HG03442 (cell line): Measurements from ENCODE around the gene OXLD1.
"Not testable (repeated sequence)": the region's sequence is repeated elsewhere in the genome, so short reads cannot be mapped to it uniquely, and the experiment has no call there.

Experiments
- ATAC-seq: cut with Tn5 transposase; IDR thresholded peaks from one replicate; pipeline ENCODE4 v1.9.1; 2021; ENCODE audit warnings: mild to moderate bottlenecking, moderate library complexity; ENCODE audit not compliant: unreplicated experiment

The OXLD1 gene

GRCh38 chr17:81683584-81684441 lies 17.4 kb upstream of the OXLD1 start, which contains the start of the genes ARL16 and HGS:
TSS of gene ARL16 (minus strand) at chr17:81683797. CDS start at chr17:81683753, 44 bp downstream.
TSS of gene HGS (plus strand) at chr17:81684011. CDS start at chr17:81684067, 56 bp downstream.
- peak; percentile 92 for ATAC-seq

GRCh38 chr17:81683208-81683583 lies 16.8 kb upstream of the OXLD1 start:
- peak; percentile 1 for ATAC-seq

- no peak for ATAC-seq
Measured at GRCh38 chr17:81682565-81683207, 16.3 kb upstream of the OXLD1 start.

- ATAC-seq: no peak
Measured at GRCh38 chr17:81681672-81682071, 15.3 kb upstream of the OXLD1 start.

- no peak for ATAC-seq
Measured at GRCh38 chr17:81680150-81680549, 13.7 kb upstream of the OXLD1 start.

GRCh38 chr17:81676906-81677305 lies 10.5 kb upstream of the OXLD1 start:
- no peak for ATAC-seq

- ATAC-seq: not testable (repeated sequence)
Measured at GRCh38 chr17:81675515-81676221, 9.3 kb upstream of the OXLD1 start.

- ATAC-seq: no peak
Measured at GRCh38 chr17:81673561-81674258, 7.3 kb upstream of the OXLD1 start.

GRCh38 chr17:81672954-81673353 lies 6.5 kb upstream of the OXLD1 start:
- no peak for ATAC-seq

GRCh38 chr17:81672504-81672903 lies 6.1 kb upstream of the OXLD1 start:
- no peak for ATAC-seq

- ATAC-seq: no peak
Measured at GRCh38 chr17:81667754-81668153, 1.3 kb upstream of the OXLD1 start.

- peak; percentile 15 for ATAC-seq
Measured at GRCh38 chr17:81666092-81666341, 388 bp downstream of the OXLD1 start.

- ATAC-seq: peak; percentile 5
Measured at GRCh38 chr17:81665205-81666091, 957 bp downstream of the OXLD1 start.

GRCh38 chr17:81664051-81664470 lies 2.3 kb downstream of the OXLD1 start:
- ATAC-seq: no peak

- ATAC-seq: no peak
Measured at GRCh38 chr17:81662002-81662401, 4.4 kb downstream of the OXLD1 start.

- ATAC-seq: no peak
Measured at GRCh38 chr17:81660441-81660840, 6.0 kb downstream of the OXLD1 start.

- no peak for ATAC-seq
Measured at GRCh38 chr17:81659038-81659437, 7.4 kb downstream of the OXLD1 start.

GRCh38 chr17:81656835-81657234 lies 9.6 kb downstream of the OXLD1 start:
- no peak for ATAC-seq

- no peak for ATAC-seq
Measured at GRCh38 chr17:81656118-81656743, 10.2 kb downstream of the OXLD1 start, which contains the start of gene PDE6G. TSS of gene PDE6G (minus strand) at chr17:81656542. CDS start at chr17:81653305, 3,237 bp downstream.
